Epidermal melanocyte (primary cell): ENCODE measurements around the gene STAT1.

Source experiments
- DNase-seq: peaks from one replicate; pipeline ENCODE4 v3.0.0; 2011; ENCODE audit warnings: low spot score; ENCODE audit not compliant: insufficient read length

Gene STAT1

GRCh38 chr2:190981733-190982132, 32.2 kb downstream of the STAT1 start:
- no peak for DNase-seq

DNA sequence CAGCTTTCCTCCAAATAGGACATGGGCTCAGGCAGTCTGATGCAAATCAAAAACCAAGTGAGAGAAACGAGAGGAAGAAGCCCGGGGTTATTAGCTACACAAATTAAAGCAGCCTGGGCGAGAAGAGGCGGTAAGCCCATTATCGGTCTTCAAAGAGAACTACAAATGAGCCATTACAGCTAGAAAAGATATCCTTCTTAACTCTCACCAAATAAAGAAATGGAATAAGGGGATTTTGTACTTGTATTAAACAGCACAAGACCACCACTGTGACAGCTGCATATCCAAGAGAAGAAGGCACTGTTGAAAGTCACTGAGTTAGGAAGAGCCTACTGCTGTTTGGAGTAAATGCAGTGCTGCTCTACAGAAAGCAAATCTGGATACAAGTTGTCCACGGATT, 32.6 kb downstream of the STAT1 start:
- no peak for DNase-seq

GRCh38 chr2:190980630-190981209, 33.3 kb downstream of the STAT1 start:
- DNase-seq: no peak

DNA sequence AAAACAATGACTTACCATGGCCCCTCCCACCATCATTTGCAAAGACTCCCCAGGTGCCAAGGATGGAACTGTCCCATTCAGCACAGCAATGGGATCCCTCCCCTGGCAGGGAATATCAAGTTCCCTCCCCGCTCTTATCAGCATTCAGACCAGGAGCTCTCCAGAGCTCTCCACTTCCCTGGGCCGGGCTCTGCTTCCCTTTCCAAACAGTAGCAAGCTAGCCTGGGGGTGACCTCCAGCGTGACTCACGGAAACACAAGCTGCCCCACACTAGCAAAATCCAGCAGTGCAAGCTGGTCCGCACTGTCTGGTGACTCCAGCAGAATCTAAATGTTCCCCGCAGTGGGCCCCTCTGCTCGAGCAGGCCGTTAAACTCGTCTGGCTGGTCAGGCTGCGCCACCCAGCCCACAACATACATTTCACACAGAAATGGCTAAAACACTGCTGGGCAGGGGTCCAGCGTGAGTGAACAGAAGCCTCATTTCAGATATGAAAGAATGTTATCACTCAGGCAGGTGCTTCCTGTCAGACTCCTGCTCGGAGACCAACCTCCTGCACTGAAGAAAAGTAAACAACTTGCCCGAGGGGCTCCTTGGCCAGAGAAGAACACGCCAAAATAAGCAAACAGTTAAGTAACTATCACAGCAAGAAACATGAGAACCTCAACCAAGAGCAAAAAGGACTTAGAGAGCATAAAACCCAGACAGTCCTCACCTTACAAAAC, 33.9 kb downstream of the STAT1 start:
- DNase-seq: no peak

DNA sequence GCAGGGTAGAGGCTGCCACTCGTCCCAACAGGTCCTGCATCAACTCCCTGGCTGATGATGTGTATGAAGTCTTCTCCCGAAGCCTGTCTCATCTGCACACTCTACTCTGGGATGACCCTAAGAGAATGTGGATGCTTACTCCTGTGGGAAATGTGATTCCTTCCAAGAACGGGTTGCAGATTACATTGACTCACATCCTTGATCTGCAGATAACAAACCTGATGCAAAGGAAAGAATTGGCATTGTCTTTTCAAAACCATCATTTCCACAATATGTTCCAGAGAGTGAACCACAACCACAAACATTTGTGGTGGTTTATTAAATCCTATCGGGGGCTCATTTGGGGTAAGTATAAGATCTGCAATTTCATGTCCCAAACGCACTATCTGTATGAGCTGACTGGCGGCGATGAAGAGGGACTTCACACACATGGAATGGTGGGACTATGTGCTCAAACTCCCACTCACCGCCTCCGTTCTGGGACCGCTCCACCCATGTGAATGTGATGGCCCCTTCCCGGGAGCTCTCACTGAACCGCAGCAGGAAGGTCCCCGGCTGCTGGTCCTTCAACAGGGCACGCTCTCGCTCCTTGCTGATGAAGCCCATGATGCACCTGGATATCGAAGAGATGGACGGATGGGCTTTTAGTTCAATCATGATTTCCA, 35.5 kb downstream of the STAT1 start:
- DNase-seq: no peak

DNA sequence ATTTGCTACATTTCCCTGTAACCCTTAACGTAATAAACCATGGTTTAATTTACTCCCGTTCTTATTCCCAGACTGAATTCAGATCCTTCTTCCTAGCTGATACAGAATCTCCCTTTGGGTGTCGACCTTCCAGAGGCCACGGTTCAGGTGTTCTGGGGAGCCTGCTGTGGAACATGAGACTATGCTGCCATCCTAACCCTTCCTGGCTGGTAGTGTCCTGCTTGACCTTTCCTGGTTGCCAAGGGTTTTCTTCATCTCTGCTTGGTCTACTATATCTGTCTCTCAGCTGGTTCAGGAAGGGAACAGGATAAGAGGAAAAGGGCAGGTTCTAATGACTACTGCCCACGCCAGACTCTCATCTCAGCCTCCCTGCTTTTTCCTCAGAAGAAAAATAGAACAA, 36.5 kb downstream of the STAT1 start:
- DNase-seq: no peak

DNA sequence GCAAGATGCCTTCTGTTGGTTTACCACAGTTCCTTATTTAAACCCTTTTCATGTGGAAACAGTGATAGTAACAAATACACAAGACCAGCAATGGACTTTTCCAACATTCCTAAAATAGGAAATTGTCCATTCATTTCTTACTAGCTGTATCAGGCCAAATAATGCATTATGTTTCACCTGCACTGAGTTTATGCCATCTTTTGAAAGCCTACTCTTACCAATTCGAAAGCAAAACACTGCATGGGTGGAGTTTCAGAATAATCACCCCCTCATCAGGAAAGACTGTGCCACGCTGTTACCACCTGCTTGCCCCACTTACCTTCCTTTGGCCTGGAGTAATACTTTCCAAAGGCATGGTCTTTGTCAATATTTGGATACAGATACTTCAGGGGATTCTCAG, 37.5 kb downstream of the STAT1 start:
- no peak for DNase-seq

DNA sequence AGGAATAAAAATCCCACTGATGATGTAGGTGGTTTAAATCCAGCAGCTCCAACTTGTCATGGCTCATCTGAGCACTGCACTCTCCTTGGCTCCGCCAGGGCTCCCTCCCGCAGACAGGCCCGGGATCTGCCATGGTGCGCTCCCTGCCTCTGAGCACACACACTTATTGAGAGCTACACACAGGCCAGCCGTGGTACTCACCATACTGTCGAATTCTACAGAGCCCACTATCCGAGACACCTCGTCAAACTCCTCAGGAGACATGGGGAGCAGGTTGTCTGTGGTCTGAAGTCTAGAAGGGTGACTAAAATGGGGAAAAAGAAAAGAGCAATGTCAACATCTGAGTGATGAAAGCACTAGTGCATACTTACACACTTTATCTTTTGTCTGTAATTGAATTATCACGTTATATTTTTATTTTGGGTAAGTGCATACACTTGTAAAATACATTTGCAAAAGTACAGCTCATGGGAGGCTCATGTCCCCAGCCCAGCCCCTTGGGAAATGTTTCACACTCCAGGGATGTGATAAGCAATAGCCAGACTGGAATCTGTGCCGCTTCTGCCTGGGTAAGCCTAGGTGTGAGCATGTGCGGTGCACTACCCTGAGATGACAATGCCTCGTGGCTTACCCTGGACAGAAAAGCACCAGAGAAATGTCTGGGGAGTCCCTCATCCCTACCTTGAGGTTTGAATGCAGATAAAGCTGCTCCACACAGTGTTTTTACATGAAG, 39.2 kb downstream of the STAT1 start:
- DNase-seq: no peak

GRCh38 chr2:190973726-190974628, 40.0 kb downstream of the STAT1 start:
- no peak for DNase-seq

DNA sequence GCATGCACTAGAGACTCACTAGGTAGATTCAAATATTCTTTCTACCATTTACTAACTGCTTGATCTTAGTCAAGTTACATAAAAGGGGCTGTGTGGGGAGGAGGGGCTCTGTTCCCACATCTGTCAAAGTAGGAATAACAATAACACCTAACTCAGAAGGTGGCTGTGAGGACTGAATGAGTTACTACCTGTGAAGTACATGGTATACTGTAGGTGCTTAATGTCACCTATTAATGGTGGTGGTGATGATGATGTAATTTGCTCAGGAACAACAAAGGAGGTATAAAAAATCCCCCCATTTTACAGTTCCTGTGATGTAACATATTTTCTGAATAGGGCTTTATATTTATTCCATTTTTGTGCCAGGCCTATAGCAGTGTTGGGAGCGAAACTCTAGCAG, 40.7 kb downstream of the STAT1 start:
- no peak for DNase-seq

- DNase-seq: no peak
These were observed 41.1 kb downstream of the STAT1 start for GRCh38 chr2:190972846-190973245.

GRCh38 chr2:190972213-190972612, 41.8 kb downstream of the STAT1 start:
- DNase-seq: no peak

GRCh38 chr2:190970873-190971506, 43.0 kb downstream of the STAT1 start:
- DNase-seq: no peak

GRCh38 chr2:190970160-190970559, 43.8 kb downstream of the STAT1 start:
- DNase-seq: no peak

DNA sequence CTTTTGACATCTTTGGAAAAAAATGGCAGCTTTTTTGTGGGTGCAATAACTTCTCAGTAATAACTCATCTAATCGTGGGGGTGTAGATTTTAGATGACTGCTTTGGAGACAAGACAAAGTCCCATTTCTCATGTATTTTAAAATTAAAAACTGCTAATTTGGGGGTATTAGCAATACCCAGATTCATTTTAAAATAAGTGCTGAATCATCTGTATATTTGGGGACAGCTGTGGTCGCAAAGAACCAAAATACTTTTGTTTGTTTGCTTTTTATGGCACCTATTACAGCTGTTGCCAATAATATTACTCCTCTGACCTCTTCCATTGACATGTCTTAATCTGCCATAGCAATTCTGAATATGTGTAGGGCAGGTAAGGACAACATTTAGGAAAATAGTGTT, 45.4 kb downstream of the STAT1 start:
- DNase-seq: no peak

DNA sequence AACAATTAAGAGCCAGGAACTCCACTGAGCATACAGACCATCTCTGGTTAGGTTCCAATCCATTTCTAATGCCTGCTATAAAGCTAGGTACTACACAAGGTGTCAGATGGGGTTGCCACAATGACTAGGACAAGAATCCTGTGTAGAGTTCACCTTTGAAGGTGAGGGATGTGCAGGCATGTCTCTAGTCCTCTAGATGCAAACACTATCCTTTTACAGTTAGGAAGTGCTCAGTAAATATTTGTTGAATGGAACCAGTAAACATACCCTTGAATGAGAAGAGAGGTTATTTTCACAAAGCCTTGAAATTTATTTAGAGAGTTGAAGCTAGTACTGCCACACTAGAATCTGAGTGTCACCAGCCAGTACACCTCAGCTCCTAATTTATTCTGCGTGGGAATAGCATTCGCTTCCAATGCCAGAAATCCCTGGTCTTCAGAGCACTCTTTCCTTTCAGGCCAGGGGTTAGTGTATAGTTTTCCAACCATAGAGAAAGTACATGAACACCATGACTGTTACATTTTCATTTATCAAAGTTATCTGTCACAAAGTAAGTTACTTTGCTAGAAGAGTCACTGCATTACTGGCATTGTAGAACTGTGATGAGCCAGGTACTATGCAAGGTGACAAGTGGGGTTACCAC, 48.3 kb downstream of the STAT1 start:
- DNase-seq: no peak

DNA sequence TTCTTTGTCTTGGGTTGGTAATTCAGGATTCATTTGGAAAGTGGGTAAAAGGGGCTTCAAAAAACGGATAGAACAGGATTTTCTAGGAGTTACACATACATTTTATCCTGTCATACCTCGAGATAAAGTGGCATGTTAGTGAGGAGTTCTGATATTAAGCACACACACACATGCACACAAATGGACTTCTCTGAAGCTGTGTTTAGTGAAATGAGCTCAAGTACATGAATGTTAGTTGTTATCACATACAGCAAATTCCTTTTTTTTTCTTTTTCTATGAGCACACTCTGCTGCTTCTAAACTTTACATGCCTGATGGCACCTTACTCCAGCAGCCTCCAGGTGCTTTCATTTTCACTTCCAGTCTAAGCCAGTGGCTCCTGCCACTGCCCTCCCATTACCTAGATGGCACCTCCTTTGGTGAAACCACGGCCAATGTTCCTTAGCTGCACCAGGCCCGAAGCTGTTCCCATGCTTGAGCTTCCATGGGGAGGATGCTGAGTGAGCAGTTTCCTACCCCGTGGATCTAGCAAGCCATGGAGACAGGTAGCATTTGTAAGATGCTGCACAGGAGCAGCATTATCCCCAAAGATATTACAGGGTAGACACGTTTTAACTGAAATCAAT, 49.7 kb downstream of the STAT1 start:
- DNase-seq: no peak

- no peak for DNase-seq
These were observed 50.9 kb downstream of the STAT1 start for GRCh38 chr2:190963088-190963487.

- DNase-seq: no peak
These were observed 52.0 kb downstream of the STAT1 start for GRCh38 chr2:190961918-190962487.
